Type B pancreatic cell (in vitro differentiated cells): ENCODE results near the gene PRDM12. TPM values are rescaled to one million over a fixed set of nuclear protein-coding genes. Genes with fewer than 3 reads are reported as not detected.

ENCODE experiments used
- DNase-seq: peaks from one replicate; pipeline ENCODE4 v3.0.0; 2021; ENCODE audit warnings: mixed read lengths; ENCODE audit not compliant: unreplicated experiment; ENCODE audit errors: extremely low spot score
- H3K27ac Mint-ChIP-seq: 2 replicates; pipeline ENCODE4 v1.8.0; 2021; ENCODE audit warnings: mild to moderate bottlenecking, mixed read lengths
- H3K27me3 Mint-ChIP-seq: 2 replicates; pipeline ENCODE4 v1.8.0; 2021; ENCODE audit warnings: mixed read lengths
- H3K36me3 Mint-ChIP-seq: 2 replicates; pipeline ENCODE4 v1.8.0; 2021; ENCODE audit warnings: mixed read lengths
- H3K4me1 Mint-ChIP-seq: one replicate; pipeline ENCODE4 v1.8.0; 2021; ENCODE audit warnings: mixed read lengths; ENCODE audit not compliant: unreplicated experiment
- H3K4me3 Mint-ChIP-seq: 2 replicates; pipeline ENCODE4 v1.8.0; 2021; ENCODE audit warnings: mild to moderate bottlenecking, mixed read lengths
- H3K9me3 Mint-ChIP-seq: 2 replicates; pipeline ENCODE4 v1.8.0; 2021; ENCODE audit warnings: mixed read lengths
- total RNA-seq: library from RNA; stranded (reverse); gene quantifications from 2 replicates; pipeline ENCODE4 v1.2.1, GENCODE V29; 2021; ENCODE audit warnings: low replicate concordance
- TF ChIP-seq, protein P1 (sequence below): fragments of 200-600 bp; sonication (generic); conservative IDR thresholded peaks from 2 replicates; pipeline ENCODE4 v1.5.0; 2021; ENCODE audit warnings: antibody characterized with exemption, mild to moderate bottlenecking

Gene PRDM12
- total RNA-seq, 1 donor from 2014 or later: 0.34 TPM

DNA sequence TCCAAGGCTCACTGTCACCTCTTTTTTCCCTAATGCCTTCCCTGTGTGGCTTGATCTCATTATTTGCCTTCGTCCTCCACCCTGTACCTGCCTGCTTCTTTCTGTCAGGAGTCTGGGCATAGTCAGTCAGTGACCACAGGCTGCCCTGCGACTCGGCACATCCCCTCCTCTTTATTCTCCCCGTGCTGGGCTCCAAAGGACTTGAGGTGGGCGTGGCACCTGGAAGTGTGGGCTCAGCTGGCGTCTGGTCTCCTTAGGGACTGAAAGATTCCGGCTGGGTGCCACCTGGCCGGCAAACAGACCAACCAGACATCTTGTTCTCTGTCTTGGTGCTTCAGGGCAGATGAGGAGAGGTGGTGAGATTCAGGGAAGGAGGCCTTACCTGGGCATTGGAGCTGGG, 29.6 kb upstream of the PRDM12 start:
- H3K27me3 Mint-ChIP-seq: no peaks in the 10 kb centered on the region
- H3K4me1 Mint-ChIP-seq: peaks cover 13% of the 10 kb centered on the region
- peaks cover 13% of the 10 kb centered on the region for H3K36me3 Mint-ChIP-seq
- DNase-seq: no peak
- TF ChIP-seq, protein P1, sequence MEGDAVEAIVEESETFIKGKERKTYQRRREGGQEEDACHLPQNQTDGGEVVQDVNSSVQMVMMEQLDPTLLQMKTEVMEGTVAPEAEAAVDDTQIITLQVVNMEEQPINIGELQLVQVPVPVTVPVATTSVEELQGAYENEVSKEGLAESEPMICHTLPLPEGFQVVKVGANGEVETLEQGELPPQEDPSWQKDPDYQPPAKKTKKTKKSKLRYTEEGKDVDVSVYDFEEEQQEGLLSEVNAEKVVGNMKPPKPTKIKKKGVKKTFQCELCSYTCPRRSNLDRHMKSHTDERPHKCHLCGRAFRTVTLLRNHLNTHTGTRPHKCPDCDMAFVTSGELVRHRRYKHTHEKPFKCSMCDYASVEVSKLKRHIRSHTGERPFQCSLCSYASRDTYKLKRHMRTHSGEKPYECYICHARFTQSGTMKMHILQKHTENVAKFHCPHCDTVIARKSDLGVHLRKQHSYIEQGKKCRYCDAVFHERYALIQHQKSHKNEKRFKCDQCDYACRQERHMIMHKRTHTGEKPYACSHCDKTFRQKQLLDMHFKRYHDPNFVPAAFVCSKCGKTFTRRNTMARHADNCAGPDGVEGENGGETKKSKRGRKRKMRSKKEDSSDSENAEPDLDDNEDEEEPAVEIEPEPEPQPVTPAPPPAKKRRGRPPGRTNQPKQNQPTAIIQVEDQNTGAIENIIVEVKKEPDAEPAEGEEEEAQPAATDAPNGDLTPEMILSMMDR: no peak
- H3K4me3 Mint-ChIP-seq: no peak overlapping the region
- H3K27ac Mint-ChIP-seq: no peak overlapping the region
- no peaks in the 10 kb centered on the region for H3K9me3 Mint-ChIP-seq

DNA sequence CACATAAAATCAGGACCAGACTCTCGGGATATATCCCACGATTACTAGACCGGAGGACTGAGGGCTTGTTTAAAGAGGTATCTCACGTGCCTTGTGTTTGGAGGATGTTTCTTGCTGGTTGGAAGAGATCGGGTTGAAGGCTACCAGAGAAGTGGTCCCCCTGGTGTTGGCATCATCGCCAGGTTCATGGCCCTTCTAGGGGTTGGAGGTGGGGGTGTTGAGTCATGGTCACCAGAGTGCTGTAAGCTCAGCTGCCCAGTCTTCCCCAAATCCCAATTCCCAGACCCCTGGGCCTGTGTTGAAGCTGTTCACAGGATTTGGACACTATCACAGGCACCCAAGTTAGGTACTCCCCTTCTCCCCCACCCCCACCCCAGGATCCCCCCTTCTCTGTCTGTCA, 29.1 kb upstream of the PRDM12 start:
- H3K27me3 Mint-ChIP-seq: no peaks in the 10 kb centered on the region

DNA sequence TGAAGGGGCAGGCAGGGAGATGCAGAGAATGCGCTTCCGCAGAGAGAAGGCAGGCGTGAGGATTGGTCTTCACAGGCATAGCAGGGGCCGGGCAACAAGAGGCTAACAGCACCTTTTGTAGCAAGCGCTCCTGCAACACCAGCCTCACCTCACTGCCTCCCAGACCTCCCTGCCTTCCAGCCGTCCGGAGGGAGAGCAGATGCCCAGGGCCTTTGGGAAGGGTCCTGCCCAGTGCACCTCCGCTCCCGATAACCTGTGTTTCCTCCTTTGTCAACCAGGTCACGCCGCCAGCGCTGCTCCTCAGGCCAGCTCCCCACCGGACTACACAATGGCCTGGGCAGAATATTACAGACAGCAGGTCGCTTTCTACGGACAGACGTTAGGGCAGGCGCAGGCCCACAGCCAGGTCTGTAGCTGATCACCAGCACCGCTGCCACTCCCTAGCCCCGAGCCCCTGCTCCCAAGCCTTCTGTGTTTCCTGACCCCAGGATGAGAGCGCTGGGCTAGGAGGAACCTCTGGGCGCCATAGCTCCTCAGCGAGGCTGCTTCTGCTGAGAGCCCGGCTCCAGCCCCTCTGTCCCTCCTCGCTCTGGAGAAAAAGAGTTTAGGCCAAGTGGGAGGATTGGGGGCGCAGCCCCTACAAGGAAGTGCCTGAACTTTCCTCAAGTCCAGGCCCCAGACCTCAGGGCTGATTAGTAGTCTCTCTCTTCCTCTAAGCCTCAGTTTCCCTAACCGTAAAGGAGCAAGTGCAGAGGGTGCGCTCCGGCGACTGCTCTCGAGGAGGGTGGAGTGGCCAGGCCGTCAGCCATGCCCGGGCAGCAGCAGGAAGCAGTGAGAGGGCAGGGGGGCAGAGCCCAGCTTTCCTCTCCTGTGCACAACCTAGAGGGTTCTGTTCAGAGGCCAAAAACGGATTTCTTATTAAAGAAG, 28.4 kb upstream of the PRDM12 start:
- H3K36me3 Mint-ChIP-seq: peaks cover 13% of the 10 kb centered on the region
- DNase-seq: no peak
- no peaks in the 10 kb centered on the region for H3K9me3 Mint-ChIP-seq
- peaks cover 13% of the 10 kb centered on the region for H3K4me1 Mint-ChIP-seq
- H3K27ac Mint-ChIP-seq: no peak overlapping the region
- no peaks in the 10 kb centered on the region for H3K27me3 Mint-ChIP-seq
- TF ChIP-seq, protein P1: no peak
- H3K4me3 Mint-ChIP-seq: no peak overlapping the region

More for the DNA sequence above, 29.1 kb upstream of the PRDM12 start:
- Mint-ChIP-seq H3K9me3 (no peaks in the 10 kb centered on the region), H3K4me1 (peaks cover 13% of the 10 kb centered on the region), H3K4me3 (no peak overlapping the region), H3K36me3 (peaks cover 13% of the 10 kb centered on the region), H3K27ac (no peak overlapping the region)
- TF ChIP-seq, protein P1: no peak
- DNase-seq: no peak

DNA sequence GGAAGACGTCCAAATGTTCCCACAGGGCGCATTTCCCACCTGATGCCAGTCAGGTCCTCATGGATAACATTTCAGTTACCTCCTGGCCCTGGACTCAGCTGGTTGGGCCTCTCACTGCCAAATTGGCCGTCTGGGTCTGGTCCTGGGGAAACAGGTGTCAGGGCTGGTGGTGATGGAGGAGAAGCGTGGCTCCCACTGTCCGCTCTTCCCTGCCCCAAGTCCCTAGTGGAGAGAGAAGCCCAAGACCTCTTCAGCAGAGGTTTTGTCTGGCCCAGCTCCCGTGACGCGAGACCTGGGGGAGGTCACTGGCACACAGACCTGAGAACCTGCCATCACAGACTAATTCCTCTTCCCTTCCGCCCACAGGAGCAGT, 27.8 kb upstream of the PRDM12 start:
- DNase-seq: no peak
- peaks cover 13% of the 10 kb centered on the region for H3K36me3 Mint-ChIP-seq
- TF ChIP-seq, protein P1: no peak
- no peak overlapping the region for H3K4me3 Mint-ChIP-seq
- H3K27me3 Mint-ChIP-seq: no peaks in the 10 kb centered on the region
- H3K27ac Mint-ChIP-seq: no peak overlapping the region
- peaks cover 13% of the 10 kb centered on the region for H3K4me1 Mint-ChIP-seq
- H3K9me3 Mint-ChIP-seq: no peaks in the 10 kb centered on the region

DNA sequence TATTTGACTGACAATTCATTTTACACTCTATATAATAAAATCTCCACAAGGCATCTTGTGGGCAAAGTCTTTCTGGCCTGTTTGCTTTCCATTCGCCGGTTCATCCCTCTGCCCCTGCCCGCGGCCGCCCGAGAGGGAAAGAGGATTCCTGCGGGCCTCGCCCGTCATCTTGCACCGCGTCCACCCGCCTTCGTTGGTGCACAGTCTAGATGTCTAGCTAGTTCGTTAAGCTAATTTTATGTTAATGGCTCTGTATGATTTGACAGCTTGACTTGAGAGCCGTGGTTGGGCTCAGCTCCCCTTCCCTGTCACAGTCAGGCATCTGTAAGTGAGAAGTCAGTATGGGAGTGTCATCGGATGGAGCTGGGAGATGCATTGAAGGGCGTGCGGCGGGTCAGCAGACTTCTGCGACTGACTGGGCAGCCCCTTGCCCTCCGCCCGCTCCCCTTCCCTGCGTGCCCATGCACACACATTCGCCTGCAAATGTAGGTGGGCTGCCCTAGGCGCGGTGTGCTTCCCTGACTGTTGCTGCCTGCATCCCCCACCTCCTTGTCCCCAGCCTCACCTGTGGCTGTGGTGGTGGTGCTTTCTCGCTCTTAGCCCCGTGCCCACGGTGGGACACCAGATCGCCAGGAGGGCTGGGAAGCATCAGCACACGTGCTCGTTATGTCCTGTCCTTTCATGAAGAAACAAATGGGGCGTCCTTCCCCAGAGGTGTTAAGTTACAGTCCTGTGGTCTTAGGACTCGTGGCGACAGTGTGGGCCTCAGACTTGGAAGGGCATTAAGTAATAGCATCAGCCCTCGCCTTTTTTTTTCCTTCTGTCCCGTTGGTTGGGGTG, 25.9 kb upstream of the PRDM12 start:
- Mint-ChIP-seq H3K4me1 (peaks cover 13% of the 10 kb centered on the region), H3K27ac (no peak overlapping the region), H3K4me3 (no peak overlapping the region), H3K27me3 (no peaks in the 10 kb centered on the region), H3K9me3 (no peaks in the 10 kb centered on the region), H3K36me3 (peaks cover 9% of the 10 kb centered on the region)
- TF ChIP-seq, protein P1: no peak
- DNase-seq: no peak
